HG03439 (cell line): Measurements from ENCODE around the gene POLR2J.

ENCODE experiments used
- ATAC-seq: cut with Tn5 transposase; IDR thresholded peaks from one replicate; pipeline ENCODE4 v1.9.1; 2021; ENCODE audit warnings: mild to moderate bottlenecking, moderate library complexity; ENCODE audit not compliant: unreplicated experiment

POLR2J gene

DNA sequence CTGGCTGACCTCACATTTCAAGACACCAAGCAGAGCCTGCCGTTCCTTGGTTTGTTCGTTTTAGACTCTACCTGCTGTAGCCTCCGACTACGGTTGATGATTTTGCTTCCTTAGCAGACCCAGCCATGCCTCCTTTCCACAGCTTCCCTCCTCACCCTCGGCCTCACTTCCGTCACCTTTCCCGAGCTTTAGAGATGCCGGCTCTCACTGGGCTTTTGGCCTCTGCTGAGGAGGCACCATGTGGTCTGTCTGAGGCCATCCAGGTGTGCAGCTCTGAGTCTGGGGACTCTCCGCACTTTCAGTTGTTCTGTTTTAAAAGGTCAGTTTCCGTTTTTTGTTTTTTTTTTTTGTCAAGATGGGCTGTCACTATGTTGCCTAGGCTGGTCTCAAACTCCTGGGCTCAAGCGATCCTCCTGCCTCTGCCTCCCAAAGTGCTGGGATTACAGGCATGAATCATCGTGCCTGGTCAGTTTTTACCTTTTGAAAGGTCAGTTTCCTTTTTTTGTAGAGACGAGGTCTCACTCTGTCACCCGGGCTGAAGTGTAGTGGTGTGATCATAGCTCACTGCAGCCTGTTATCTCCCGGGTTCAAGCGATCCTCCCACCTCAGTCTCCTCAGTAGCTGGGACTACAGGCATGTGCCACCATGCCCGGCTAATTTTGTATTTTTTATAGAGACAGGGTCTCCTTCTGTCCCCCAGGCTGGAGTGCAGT is 33.6 kb downstream of the POLR2J start:
- ATAC-seq: peak; percentile 40

DNA sequence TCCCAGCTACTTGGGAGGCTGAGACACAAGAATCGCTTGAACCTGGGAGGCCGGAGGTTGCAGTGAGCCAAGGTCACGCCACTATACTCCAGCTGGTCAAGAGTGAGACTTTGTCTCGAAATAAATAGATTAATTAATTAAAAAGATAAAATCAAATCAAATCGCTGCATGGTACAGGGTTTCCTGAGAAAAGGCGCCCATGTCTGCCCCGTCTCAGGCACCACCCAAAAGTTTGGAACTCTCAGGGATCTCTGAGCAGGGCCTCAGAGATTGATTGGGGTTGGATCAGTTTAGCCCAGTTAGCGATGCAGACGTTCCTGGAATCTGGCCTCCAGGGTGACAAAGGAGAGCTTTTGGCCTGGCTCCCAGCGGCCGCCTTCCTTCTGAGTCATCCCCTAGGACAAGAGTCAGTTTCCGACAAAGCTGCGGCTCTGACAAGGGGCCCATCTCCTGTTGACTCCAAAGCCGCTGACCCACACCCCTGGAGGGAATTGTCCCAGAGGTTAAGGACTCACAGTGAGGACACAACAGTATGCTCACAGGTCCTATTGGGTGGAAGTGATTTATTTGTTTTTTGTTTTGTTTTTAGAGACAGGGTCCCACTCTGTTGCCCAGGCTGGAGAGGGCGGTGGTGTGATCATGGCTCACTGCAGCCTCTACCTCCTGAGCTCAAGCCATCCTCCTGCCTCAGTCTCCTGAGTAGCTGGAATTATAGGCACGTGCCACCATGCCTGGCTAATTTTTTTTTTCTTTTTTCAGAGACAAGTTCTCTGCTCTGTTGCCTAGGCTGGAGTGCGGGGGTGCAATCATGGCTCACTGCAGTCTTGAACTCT is 38.5 kb downstream of the POLR2J start:
- no peak for ATAC-seq

DNA sequence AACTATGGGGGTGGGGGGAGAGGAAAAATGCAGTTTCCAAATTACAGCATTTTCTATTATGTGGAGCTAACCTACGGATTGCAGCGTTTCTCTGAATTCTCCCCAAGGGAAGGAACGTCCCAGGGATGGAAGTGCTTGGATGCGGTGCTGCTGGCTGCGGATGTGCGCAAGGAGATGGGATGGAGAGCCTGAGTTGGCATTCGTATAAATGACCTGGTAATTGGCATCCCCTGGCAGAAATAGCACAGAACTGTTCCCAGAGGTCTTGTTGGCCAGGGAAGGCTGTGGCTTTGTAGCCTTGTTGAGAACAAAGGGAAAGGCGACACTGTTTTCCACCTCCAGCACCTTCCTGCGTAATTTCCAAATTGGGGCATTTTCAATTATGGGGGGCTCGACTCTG is 42.6 kb downstream of the POLR2J start:
- ATAC-seq: no peak

DNA sequence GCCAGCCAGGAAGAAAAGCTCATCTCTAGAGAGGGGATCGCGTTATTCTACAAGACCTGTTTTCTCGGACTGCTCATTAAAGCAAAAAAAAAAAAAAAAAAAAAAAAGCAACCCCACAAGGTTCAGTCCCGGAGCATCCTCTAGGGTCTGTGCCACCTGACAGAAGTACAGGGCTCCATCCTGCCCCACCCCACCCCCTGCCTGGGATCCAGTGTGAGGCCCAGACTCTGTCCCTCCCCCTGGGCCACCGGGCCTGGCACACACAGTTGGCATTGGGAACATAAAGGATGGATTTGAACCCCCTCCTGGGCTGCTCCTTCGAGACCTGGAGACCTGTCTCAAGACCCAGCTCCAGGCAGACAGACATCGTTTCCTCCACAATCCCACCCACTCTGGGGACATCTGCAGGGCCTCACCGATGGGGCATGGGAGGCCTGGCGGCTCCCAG is 44.7 kb downstream of the POLR2J start:
- peak; percentile 6 for ATAC-seq

DNA sequence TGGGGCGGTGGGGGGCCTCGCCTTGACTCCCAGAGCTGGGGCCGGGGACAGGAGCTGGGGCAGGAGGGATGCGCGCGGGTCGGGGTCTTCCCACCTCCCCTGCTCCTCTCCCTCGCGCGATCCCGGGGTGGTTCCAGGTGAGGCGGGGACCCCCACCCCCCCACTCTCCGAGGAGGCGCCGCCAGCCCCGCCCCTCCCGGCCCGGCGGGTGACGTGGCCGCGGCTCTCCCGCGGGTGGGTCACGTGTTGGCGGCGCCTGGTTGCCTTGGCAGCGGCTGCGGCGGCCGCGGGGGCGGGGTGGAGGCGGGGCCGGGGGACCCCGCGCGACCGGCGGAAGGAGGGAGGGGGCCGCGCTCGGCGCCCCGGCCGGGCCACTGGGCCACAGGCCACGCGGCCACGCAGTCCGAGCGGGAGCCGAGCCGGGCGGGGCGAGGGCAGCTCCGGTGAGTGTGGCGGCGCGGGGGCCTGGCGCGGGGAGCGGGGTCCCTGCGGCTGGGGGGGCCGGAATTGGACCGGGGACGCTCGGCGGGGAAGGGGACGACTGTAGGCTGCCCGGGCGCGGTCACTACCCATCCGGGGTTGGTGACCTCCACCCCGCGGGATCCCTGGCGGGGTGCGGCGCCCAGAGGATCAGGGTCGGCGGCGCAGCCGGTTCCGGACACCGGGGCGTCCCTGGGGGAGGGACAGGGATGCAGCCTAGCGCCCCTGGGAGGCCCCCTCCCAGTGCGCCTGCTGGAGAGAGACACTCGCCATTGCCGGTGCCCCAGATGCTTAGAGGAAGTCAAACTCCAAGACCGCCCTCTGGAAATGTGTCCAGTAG is 45.3 kb downstream of the POLR2J start, which contains the start of gene ORAI2:
Gene ORAI2 (plus strand): TSS at position 357 of the 820 bp plus-strand sequence. CDS start 5,382 bp downstream, outside the sequence.
- ATAC-seq: peak; percentile 44

DNA sequence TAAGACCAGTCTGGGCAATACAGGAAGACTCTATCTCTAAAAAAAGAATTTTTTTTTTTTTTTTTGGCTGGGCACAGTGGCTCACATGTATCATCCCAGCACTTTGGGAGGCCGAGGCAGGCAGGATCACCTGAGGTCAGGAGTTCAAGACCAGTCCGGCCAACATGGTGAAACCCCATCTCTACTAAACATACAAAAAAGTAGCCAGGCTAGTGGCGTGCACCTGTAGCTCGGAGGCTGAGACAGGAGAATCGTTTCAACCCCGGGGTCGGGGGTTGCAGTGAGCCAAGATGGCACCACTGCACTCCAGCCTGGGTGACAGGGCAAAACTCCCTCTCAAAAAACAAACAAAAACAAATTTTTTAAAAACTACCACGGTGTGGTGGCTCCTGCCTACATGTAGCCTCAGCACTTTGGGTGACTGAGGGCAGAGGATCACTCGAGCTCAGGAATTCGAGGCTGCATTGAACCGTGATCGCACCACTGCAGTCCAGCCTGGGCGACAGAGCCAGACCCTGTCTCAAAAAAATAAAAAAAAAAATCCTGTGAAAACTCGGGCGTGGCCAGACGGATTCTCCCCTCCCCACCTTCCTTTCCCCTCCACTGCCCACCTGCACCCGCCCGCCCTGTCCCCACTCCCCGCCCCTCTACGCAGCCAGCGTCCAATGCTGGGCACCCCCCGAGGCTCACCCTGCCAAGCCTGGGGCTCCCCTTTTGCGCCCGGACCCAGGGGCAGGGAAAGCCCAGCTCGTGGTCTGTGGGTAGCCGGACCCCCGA is 46.1 kb downstream of the POLR2J start:
- ATAC-seq: peak; percentile 17

DNA sequence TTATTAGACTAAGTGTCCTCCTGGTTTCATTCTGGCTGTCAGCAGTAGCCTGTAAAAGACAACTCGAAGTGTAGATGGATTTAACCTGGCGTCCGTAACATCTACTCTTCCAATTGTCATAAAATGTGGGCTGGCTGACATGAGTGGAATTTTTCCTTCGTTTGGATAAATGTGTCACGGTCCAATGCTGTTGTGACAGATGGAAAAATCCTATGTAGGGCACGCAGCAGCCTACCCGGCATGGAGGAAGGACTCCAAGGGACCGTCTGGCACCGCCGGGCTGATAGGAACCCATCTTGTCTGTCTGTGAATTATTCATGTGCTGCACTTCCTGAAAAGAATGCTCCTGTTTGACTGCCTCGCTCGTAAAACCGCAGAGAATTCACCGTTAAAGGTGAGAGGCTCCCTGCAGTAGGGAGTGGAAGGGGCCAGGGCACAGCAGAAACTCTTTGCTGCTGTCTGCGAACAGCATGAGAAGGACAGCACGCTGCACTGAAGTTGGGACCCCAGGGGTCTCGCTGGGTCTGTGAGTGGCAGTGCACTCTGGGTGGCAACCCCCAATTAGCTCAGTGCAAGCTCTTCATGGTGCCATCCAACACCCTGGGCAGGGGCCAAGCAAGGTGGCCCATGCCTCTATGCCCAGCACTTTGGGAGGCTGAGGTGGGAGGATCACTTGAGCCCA is 47.0 kb downstream of the POLR2J start:
- ATAC-seq: no peak

DNA sequence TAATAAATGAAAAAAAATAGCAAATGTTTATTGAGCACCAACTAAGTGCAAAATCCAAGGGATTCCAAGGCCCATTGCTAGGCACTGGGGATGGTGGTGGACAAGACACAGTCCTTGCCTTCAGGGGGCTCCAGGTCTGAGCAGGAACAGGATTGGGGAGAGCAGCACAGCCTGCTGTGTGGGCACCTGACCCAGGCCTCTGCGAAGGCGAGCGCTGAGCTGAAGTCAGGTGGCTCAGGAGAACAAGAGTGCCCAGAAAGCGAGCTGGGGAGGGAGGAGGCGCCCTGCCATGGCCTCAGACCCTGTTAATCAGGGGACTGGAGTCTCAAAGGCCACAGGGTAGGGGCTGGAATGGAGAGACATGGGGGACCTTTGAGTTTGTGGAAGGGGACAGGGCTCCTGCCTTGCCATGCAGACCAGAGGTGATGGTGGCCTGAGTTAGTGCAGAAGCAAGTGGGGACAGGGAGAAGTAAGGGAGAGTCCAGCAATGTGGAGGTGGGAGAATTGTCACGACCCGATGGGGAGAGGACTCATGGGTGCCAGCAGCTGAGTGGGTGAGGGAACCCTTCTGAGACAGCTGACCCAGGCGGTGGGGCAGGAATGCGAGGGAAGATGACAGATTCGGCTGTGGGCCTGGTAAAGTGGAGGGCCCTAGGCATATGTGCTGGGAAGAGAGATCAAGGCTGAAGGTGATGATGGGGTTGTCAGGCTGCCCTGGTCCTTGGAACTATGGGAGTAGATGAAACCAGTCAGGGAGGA is 49.4 kb downstream of the POLR2J start:
- no peak for ATAC-seq

DNA sequence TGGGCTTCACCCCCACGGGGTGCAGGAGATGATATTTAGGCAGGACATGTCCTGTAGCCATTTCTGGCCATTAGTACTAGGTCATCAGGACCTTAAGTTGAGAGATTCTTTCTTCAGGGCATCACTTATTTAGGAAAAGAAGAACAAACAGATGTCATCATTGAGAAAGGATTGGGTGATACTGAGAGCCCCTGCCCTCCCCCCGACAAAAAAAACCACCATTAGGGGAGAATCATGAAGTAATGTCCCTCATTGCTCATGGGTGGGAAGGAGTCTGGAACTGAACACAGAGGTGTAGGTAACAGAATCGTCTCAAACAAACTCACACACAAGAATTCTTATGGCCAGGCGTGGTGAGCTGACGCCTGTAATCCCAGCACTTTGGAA is 51.7 kb downstream of the POLR2J start:
- ATAC-seq: no peak

DNA sequence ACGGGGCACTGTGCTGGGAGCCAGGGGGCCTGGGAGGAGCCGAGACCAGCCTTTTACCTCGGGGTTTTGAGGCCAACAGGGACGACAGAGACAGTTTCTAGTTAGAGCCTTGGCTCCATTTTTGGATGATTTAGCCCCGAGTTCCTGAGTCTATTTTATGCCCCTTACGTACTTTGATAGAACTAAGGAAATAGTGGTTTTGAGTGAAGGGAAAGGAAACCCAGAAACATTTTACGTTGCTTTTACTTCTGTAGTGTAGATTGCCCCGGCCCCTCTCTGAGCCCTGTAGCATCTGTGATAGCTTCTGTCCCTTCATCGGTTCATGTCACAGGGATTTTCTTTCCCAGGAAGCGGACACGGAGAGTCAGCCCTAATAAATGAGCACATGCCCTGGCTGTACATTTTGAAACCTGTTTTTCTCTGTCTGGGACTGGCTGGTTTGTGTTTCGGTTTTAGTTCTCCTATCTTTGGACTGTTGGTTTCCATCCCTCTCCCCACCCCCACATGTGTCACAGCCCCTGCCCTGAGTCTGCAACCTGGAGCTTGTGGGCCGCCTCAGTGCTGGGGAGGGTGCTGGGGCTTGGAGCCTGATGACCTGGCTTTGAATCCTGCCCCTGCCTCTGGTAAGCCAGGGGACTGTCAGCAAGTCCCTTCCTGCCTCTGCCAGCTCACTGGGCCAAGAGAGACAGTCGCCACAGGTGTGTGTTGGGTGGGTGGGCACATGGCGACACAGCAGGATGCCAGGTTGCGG is 52.3 kb downstream of the POLR2J start:
- ATAC-seq: peak; percentile 50

DNA sequence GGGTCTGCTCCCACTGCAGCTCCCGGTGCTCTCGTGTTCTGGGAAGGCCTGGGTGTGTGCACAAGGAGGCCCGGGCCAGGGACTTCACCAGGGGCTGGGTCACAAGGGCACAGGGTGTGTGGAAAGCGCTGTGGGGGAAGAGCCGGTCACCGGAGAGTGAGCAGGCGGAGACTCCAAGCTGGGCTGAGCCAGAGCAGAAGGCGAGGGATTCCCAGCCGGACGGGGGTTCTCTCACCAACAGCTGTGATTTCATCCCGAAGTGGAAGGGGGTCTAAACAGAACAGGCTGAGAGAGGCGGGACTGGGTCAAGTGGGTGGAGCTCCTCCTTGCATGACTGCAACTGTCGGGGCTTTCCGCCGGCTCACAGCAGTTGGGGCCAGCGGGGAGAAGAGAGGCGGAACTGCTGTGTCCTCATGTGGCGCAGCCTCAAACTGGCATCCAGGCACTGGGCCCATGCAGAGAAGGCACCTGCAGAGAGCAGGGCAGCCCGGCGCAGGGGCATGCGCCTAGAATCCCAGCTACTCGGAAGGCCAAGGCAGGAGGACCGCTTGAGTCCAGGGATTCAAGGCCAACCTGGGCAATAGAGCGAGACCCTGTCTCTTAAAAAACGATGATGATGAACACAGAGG is 53.0 kb downstream of the POLR2J start:
- peak; percentile 52 for ATAC-seq

DNA sequence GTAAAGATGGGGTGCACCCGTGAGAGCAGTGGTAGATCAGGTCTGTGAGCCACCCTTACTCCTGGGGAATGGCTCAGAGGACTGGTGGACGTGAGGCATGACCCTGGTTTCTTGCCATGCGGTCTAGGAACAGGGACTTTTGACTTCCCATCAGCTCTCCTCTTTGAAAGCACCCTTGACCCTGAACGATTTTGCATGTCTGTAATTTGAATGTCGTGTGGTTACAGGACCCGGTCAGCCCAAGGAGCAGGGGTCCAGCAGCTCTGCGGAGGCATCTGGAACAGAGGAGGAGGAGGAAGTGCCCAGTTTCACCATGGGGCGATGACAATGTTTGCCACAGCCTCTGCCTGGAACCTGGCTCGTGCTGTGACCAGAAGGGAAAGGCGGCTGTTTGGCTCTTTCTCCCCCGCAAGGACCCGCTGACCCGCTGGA is 53.9 kb downstream of the POLR2J start:
- no peak for ATAC-seq

DNA sequence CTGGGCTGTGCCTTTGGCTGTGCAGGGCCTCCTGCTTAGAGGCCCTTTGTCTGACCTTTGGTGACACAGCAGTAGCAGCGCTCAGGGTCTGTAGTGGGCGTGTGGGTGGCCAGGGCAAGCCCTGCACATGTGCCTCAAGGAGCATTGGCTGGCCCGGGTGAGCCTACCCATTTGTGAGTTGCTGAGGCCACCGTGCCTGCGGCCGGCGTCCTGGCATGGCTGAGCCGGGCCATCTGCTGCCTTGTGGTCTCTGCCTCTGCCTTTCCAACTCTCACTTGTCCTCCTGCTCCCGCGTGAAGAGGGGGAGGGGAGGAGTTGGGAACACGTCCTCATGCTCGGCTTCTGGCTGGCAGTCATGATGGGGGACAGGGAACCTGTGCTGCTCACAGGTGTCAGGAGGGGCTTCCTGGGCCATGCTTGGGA is 54.6 kb downstream of the POLR2J start:
- ATAC-seq: no peak
